K562 (cell line): ENCODE results near the gene ATP10B. TPM values are rescaled to one million over a fixed set of nuclear protein-coding genes. Genes with fewer than 3 reads are reported as not detected.

Source experiments
- ATAC-seq: fragments of 200-7000 bp; cut with Tn5 transposase; 3 replicates; pipeline ENCODE4 v1.9.1; 2020; ENCODE audit warnings: moderate library complexity
- BruUV-seq: library from RNA; stranded (reverse); fragments of 400-500 nt; replicated peaks from 2 replicates; lab custom pipeline; 2021; lab: Mats Ljungman, UMichigan
- CTCF ChIA-PET: fragments of 300-600 bp; formaldehyde crosslinking; extraction: SDS; loops from one replicate; lab custom pipeline; 2021; ENCODE audit warnings: low intra/inter-chr PET ratio; lab: Yijun Ruan, JAX
- POLR2A ChIA-PET: fragments of 300-600, 350-650 bp; sonication (Branson Sonifier 250); formaldehyde crosslinking; extraction: SDS; loops from one replicate; lab custom pipeline; 2021; ENCODE audit warnings: antibody characterized with exemption, inconsistent platforms; lab: Yijun Ruan, JAX
- DNase-seq, 4 experiments: peaks; one replicate each; pipeline versions ENCODE4 v3.0.0 to v3.0.0-alpha.2; 2011 to 2018; ENCODE audit warnings: low spot score in 3 of 4, mixed read lengths in 3 of 4; ENCODE audit errors: extremely low read depth in 1 of 4
- FAIRE-seq: peaks from 2 replicates; lab custom pipeline; 2011; peaks lifted over from hg19 to GRCh38; lab: Jason Lieb, UNC
- H2AFZ ChIP-seq: 2 replicates; pipeline ENCODE4 v1.6.0; 2011; ENCODE audit warnings: low read depth, low read length, control low read depth, inconsistent platforms
- H3K27ac ChIP-seq: fragments of 200-600 bp; 3 replicates; pipeline ENCODE4 v1.8.0; 2011; ENCODE audit warnings: low read depth, mild to moderate bottlenecking, control low read depth, inconsistent platforms, low read length, moderate library complexity, mixed read lengths; ENCODE audit errors: extremely low read depth
- H3K27me3 ChIP-seq, 2 experiments: fragments of 300-600 bp in 1 of 2; 2 replicates in 1 of 2; 3 replicates in 1 of 2; pipeline versions ENCODE4 v1.6.0 to v1.8.0; 2011; ENCODE audit warnings: inconsistent platforms in 2 of 2, low read length in 2 of 2, mild to moderate bottlenecking in 1 of 2, mixed read lengths in 1 of 2, moderate library complexity in 1 of 2; ENCODE audit not compliant: control insufficient read depth in 2 of 2, insufficient read depth in 2 of 2
- H3K36me3 ChIP-seq: fragments of 300-600 bp; 3 replicates; pipeline ENCODE4 v1.8.0; 2011; ENCODE audit warnings: mild to moderate bottlenecking, low read length, inconsistent platforms; ENCODE audit not compliant: control insufficient read depth, insufficient read depth
- H3K4me1 ChIP-seq, 2 experiments: fragments of 200-600 bp in 1 of 2; replicated peaks in 1 of 2; 2 replicates in 1 of 2; 3 replicates in 1 of 2; pipeline versions ENCODE4 v1.5.1 to v1.8.0; 2011; ENCODE audit warnings: inconsistent platforms in 2 of 2, low read length in 2 of 2, mild to moderate bottlenecking in 1 of 2, mixed read lengths in 1 of 2, moderate library complexity in 1 of 2; ENCODE audit not compliant: control insufficient read depth in 2 of 2, insufficient read depth in 2 of 2
- H3K4me2 ChIP-seq: 2 replicates; pipeline ENCODE4 v1.6.1; 2011; ENCODE audit warnings: low read length, control low read depth, inconsistent platforms, mixed read lengths; ENCODE audit not compliant: insufficient read depth
- H3K4me3 ChIP-seq: fragments of 200-600 bp; sonication (generic), shearing (Covaris generic); 2 replicates; pipeline ENCODE4 v1.5.1; 2016; ENCODE audit warnings: control low read depth, inconsistent platforms
- H3K79me2 ChIP-seq: fragments of 200-600 bp; 3 replicates; pipeline ENCODE4 v1.8.0; 2011; ENCODE audit warnings: low read length, inconsistent platforms; ENCODE audit not compliant: control insufficient read depth, insufficient read depth
- H3K9ac ChIP-seq, 2 experiments: 2 replicates each; pipeline versions ENCODE4 v1.6.0 to v1.6.1; 2011; ENCODE audit warnings: low read depth in 2 of 2, low read length in 2 of 2, control low read depth in 1 of 2, inconsistent platforms in 1 of 2, mild to moderate bottlenecking in 1 of 2, mixed read lengths in 1 of 2; ENCODE audit not compliant: insufficient read depth in 1 of 2
- H3K9me1 ChIP-seq: one replicate; pipeline ENCODE4 v1.6.0; 2011; ENCODE audit warnings: inconsistent platforms, mild to moderate bottlenecking, low read length, moderate library complexity; ENCODE audit not compliant: control insufficient read depth, insufficient read depth
- H3K9me3 ChIP-seq: replicated peaks from 2 replicates; pipeline ENCODE4 v1.5.1; 2011; ENCODE audit warnings: low read depth, low read length, inconsistent platforms; ENCODE audit not compliant: control insufficient read depth, insufficient read depth
- H4K20me1 ChIP-seq: replicated peaks from 2 replicates; pipeline ENCODE4 v1.6.1; 2011; ENCODE audit warnings: low read length, inconsistent platforms, mixed read lengths; ENCODE audit not compliant: control insufficient read depth, insufficient read depth
- C11orf30 ChIP-seq: fragments of 450-650 bp; IDR thresholded peaks from 2 replicates; pipeline ENCODE4 v1.6.1; 2016; ENCODE audit warnings: low read depth, mild to moderate bottlenecking
- DLX4 ChIP-seq: fragments of 250-450 bp; sonication (Bioruptor Pico); IDR thresholded peaks from 2 replicates; pipeline ENCODE4 v1.6.1; 2021; ENCODE audit warnings: mild to moderate bottlenecking
- ESRRA ChIP-seq: fragments of 450-650 bp; IDR thresholded peaks from 2 replicates; pipeline ENCODE4 v1.6.1; 2014; ENCODE audit warnings: low read depth, mild to moderate bottlenecking, moderate library complexity, borderline replicate concordance
- KAT7 ChIP-seq: sonication (generic); formaldehyde crosslinking; IDR thresholded peaks from 2 replicates; pipeline ENCODE4 v1.8.0; 2022; ENCODE audit warnings: missing genetic modification reagents, mild to moderate bottlenecking, borderline replicate concordance
- MED1 ChIP-seq: sonication (generic); formaldehyde crosslinking; IDR thresholded peaks from 2 replicates; pipeline ENCODE4 v1.8.1; 2023; ENCODE audit warnings: missing genetic modification reagents, borderline replicate concordance
- RFX5 ChIP-seq: IDR thresholded peaks from 2 replicates; pipeline ENCODE4 v1.6.1; 2011; ENCODE audit warnings: low read depth, mild to moderate bottlenecking, improper control_type of control experiment, low read length
- SLC30A9 ChIP-seq: fragments of 250-450 bp; sonication (Bioruptor Pico); IDR thresholded peaks from 2 replicates; pipeline ENCODE4 v1.8.0; 2022; ENCODE audit warnings: mild to moderate bottlenecking, moderate library complexity
- SREBF2 ChIP-seq: sonication (generic); formaldehyde crosslinking; IDR thresholded peaks from 2 replicates; pipeline ENCODE4 v1.4.0; 2020; ENCODE audit warnings: mild to moderate bottlenecking, missing genetic modification reagents
- ZNF707 ChIP-seq: fragments of 250-450 bp; sonication (Bioruptor Pico); conservative IDR thresholded peaks from 2 replicates; pipeline ENCODE4 v1.8.0; 2022; ENCODE audit warnings: inconsistent platforms, mild to moderate bottlenecking, moderate library complexity
- ZNF76 ChIP-seq: fragments of 250-450 bp; sonication (Bioruptor Pico); IDR thresholded peaks from 2 replicates; pipeline ENCODE4 v1.4.0; 2020; ENCODE audit warnings: mild to moderate bottlenecking, moderate library complexity, borderline replicate concordance
- ZNF778 ChIP-seq: fragments of 450-650 bp; formaldehyde crosslinking; IDR thresholded peaks from 2 replicates; pipeline ENCODE4 v1.4.0; 2020; ENCODE audit warnings: mild to moderate bottlenecking, moderate library complexity
- WGBS: fragments of 100-300 bp; shearing (Covaris generic); methylation state at CpG from one replicate; pipeline ENCODE4 v1.1.6; 2016; ENCODE audit warnings: low coverage, mixed read lengths; ENCODE audit not compliant: insufficient coverage; ENCODE audit errors: missing lambda C conversion rate; 5-methylcytosine and 5-hydroxymethylcytosine counted together
- in situ Hi-C: fragments of 300-500 bp; cut with MboI; formaldehyde crosslinking; loops from 4 replicates; pipeline ENCODE4 v1.15.0; 2018; ENCODE audit warnings: inconsistent platforms, mixed read lengths
- intact Hi-C: fragments of 100-400 bp; cut with micrococcal nuclease; formaldehyde crosslinking; loops from 2 replicates; pipeline ENCODE4 v1.14.2; 2022
- polyA plus RNA-seq, 8 experiments: library from polyadenylated mRNA; depleted of rRNA in 4 of 8; stranded (reverse) in 5 of 8; unstranded in 3 of 8; fragments of >200 nt; fragmentation: Nextera tagmentation in 2 of 8; fragmentation: Illumina TruSeq in 1 of 8; extraction: Ambion mirVana in 2 of 8; extraction: Trizol in 1 of 8; gene quantifications; 2 replicates each; pipeline versions ENCODE4 v1.2.1 to v1.2.3, GENCODE V29; 2011 to 2014; ENCODE audit warnings: inconsistent platforms in 1 of 8, missing spikeins in 1 of 8
- total RNA-seq, 7 experiments: library from RNA; depleted of rRNA in 6 of 7; stranded (reverse); fragments of >200 nt in 6 of 7; fragmentation: Illumina TruSeq in 2 of 7; extraction: Trizol in 2 of 7; gene quantifications; 2 replicates each; pipeline versions ENCODE4 v1.2.1 to v1.2.3, GENCODE V29; 2011 to 2021; ENCODE audit warnings: low replicate concordance in 1 of 7
- TF ChIP-seq, protein P1 (sequence below): fragments of 450-650 bp; IDR thresholded peaks from 2 replicates; pipeline ENCODE4 v1.6.1; 2018; ENCODE audit warnings: mild to moderate bottlenecking, low read depth; ENCODE audit not compliant: partially characterized antibody

ATP10B gene
- total and polyA plus RNA-seq, 9 of the 15 experiments (the other 6 are each of a cell fraction or from before 2014, with no cell fraction given), result 0.04 TPM; not detected in 8

GRCh38 chr5:160727296-160727997 is 124.6 kb downstream of the ATP10B start:
- POLR2A ChIA-PET, result no interaction called here
- BruUV-seq, result no TSS peak
- no peaks in the 10 kb centered on the region for H3K36me3 ChIP-seq
- DNase-seq, result no peak
- no peak for FAIRE-seq
- no peak overlapping the region for H3K4me3 ChIP-seq
- intact Hi-C loops, result no loop called here
- no peak overlapping the region for H3K4me2 ChIP-seq
- TF ChIP-seq RFX5, result no peak
- no peak for TF ChIP-seq DLX4 (CRISPR knock-in tag)
- no peak for TF ChIP-seq MED1 (CRISPR knock-in tag)
- TF ChIP-seq KAT7 (CRISPR knock-in tag), result no peak
- TF ChIP-seq SLC30A9, result no peak
- no peak for TF ChIP-seq C11orf30
- TF ChIP-seq SREBF2 (CRISPR knock-in tag), result no peak
- TF ChIP-seq ZNF76 (CRISPR knock-in tag), result no peak
- TF ChIP-seq ZNF778 (CRISPR knock-in tag), result no peak
- no peak for TF ChIP-seq ESRRA
- TF ChIP-seq ZNF707 (CRISPR knock-in tag), result no peak
- TF ChIP-seq, protein P1, sequence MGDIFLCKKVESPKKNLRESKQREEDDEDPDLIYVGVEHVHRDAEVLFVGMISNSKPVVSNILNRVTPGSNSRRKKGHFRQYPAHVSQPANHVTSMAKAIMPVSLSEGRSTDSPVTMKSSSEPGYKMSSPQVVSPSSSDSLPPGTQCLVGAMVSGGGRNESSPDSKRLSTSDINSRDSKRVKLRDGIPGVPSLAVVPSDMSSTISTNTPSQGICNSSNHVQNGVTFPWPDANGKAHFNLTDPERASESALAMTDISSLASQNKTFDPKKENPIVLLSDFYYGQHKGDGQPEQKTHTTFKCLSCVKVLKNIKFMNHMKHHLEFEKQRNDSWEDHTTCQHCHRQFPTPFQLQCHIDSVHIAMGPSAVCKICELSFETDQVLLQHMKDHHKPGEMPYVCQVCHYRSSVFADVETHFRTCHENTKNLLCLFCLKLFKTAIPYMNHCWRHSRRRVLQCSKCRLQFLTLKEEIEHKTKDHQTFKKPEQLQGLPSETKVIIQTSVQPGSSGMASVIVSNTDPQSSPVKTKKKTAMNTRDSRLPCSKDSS, result no peak
- CTCF ChIA-PET, result no interaction called here
- in situ Hi-C loops, result no loop called here
- H3K9me3 ChIP-seq, result no peaks in the 10 kb centered on the region
- 0% methylated on average over 4 of the region's 4 CpGs for WGBS
- H2AFZ ChIP-seq, result no peak overlapping the region
- H3K79me2 ChIP-seq, result no peaks in the 10 kb centered on the region
- no peak overlapping the region for H3K27ac ChIP-seq
- no peaks in the 10 kb centered on the region for H3K27me3 ChIP-seq
- ATAC-seq, result no peak
- no peak overlapping the region for H3K9ac ChIP-seq
- no peaks in the 10 kb centered on the region for H3K9me1 ChIP-seq
- no peaks in the 10 kb centered on the region for H3K4me1 ChIP-seq
- H4K20me1 ChIP-seq, result no peaks in the 10 kb centered on the region
